22Rv1 (cell line): ENCODE data around the gene RDH16.
"Not testable (repeated sequence)": the region's sequence is repeated elsewhere in the genome, so short reads cannot be mapped to it uniquely, and the experiment has no call there.

ENCODE experiments used
- H3K27ac ChIP-seq: fragments of 450-650 bp; 2 replicates; pipeline ENCODE4 v1.5.1; 2017
- ZFX ChIP-seq: fragments of 450-650 bp; IDR thresholded peaks from 2 replicates; pipeline ENCODE4 v1.6.1; 2017; ENCODE audit warnings: antibody characterized with exemption, borderline replicate concordance
- TF ChIP-seq, protein P1 (sequence below): fragments of 450-650 bp; IDR thresholded peaks from 2 replicates; pipeline ENCODE4 v1.5.1; 2017; ENCODE audit warnings: mild to moderate bottlenecking

The RDH16 gene

DNA sequence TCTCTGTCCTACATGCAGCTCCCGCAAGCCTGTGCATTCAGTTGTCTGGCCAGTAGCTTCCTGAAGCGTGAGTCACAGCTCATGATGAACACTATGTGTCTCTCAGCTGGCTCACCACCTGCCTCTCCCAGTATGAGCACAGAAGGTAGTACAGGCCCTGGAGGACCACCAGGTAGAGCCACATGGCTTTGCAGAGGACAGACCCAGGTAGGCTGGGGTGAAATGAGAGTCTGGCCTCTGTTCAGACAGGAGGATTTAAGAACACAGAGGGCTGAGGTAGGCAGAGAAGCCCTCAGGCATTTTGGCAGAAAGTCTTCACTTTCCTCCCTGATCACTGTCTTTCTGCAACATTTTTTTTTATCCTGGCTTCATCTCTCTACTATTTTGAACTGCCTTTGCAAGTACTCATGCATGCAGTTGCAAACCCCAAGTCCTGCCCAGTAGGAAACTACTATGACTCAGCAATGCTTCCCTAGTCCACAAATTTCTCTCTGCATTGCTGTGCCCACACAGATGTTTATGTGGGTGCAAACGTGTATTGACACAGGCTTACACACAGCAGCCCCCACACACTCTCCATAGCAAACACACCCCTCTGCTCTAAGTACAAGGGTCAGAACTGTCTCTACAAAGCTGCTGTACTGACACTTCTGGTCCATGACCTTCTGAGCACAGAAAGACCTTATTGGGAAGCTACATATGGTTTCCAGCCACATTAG, 15.9 kb downstream of the RDH16 start:
- no peak overlapping the region for H3K27ac ChIP-seq
- TF ChIP-seq ZFX: no peak
- TF ChIP-seq, protein P1, sequence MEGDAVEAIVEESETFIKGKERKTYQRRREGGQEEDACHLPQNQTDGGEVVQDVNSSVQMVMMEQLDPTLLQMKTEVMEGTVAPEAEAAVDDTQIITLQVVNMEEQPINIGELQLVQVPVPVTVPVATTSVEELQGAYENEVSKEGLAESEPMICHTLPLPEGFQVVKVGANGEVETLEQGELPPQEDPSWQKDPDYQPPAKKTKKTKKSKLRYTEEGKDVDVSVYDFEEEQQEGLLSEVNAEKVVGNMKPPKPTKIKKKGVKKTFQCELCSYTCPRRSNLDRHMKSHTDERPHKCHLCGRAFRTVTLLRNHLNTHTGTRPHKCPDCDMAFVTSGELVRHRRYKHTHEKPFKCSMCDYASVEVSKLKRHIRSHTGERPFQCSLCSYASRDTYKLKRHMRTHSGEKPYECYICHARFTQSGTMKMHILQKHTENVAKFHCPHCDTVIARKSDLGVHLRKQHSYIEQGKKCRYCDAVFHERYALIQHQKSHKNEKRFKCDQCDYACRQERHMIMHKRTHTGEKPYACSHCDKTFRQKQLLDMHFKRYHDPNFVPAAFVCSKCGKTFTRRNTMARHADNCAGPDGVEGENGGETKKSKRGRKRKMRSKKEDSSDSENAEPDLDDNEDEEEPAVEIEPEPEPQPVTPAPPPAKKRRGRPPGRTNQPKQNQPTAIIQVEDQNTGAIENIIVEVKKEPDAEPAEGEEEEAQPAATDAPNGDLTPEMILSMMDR: no peak

DNA sequence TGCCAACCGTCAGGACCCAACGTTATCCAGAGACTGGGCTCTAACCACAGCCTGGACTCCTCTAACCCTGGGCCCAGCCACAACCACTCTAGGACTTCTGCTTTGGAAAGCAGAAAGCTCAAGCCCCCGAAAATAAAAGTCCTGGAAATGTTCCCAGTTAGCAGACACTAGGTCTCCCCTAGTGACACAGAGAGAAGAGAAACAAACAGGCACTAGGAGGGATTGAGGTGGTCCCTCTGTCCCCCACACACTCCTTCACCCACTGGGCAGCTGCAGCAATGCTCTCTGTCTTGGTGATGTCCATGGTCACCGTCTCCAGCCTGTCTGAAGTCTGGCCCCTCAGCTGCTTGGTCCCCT, 16.5 kb downstream of the RDH16 start:
- H3K27ac ChIP-seq: not testable (repeated sequence)

DNA sequence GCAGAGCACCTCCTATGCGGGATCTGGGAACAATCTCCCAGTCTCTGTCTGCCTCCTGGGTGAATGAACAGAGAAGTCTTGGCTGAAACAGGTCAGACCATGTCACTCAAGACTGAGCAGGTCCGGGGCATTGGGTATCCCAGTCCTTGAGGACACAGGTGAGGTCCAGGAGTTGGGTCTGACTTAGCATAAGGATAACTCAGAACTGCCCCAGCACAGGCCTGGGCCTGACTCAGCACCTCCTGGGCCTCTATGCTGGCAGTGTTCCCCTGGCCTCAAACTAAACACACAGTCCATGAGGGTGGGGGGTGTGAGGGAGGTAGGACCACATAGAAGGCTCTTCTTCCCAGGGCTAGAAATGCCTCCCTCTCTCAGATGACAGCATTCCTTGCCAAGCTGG, 21.7 kb downstream of the RDH16 start:
- no peak overlapping the region for H3K27ac ChIP-seq

DNA sequence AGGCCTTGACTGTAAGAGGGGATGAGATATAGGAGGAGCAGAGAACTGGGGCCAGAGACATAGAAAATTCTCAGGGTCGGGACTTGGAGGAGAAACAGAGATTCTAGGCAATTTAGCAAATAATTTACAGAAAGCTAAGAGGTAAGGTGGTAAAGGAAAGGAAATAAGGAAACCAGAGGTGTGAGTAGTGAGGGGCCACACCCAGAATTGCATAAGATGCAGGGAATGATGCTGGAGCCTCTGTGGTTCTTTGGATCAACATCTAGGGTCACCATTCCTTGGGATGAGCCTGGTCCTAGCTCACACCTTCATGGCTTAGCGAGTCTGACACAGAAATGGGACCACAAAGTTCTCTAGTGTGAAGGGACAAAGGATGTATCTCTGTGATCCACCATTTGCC, 22.3 kb downstream of the RDH16 start:
- TF ChIP-seq, protein P1: no peak
- TF ChIP-seq ZFX: no peak

More for the DNA sequence above, 21.7 kb downstream of the RDH16 start:
- TF ChIP-seq, protein P1: no peak
- TF ChIP-seq ZFX: no peak

DNA sequence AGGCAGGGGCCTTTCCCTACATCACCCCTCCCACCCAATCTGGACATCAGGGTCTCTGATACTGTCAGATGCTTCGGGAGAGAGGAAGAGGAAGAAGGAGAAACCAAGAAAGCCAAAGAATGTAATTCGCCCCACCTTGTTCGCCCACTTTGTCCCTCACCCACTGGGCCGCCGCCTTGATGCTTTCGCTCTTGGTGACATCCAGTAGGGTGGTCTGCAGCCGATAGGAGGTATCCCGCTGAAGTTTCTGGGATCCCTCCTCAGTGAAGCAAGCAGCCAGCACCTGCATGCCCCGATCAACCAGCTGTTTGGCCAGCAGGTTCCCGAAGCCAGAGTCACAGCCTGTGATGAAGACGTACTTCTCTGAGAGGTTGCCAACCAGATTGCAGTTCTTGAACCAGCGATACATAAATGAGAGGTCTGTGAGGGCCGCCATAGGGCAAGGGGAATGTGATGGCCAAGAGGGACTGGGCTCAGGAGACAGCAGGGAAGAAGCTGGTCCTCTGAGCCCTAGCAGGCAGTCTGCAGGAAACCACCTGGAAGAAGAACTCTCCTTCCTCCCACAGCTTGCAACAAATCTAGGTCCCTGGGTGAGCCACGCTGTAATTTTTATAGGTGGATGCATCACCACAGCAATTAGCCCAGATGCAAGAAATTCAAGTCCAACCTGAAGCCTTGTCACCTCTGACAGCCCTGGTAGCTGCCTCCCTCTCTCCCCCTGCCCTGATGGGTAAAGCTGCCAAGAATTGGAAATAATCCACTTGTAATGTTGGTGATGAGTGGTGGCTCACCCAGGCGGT, 23.4 kb downstream of the RDH16 start, which contains the start of gene SDR9C7:
TSS of gene SDR9C7 (minus strand) at position 583 of the 800 bp plus-strand sequence. CDS start at position 436, 147 bp downstream.
- TF ChIP-seq, protein P1: no peak
- no peak for TF ChIP-seq ZFX
- H3K27ac ChIP-seq: no peak within 1 kb of the TSS

More for the DNA sequence above, 22.3 kb downstream of the RDH16 start:
- H3K27ac ChIP-seq: no peak overlapping the region

DNA sequence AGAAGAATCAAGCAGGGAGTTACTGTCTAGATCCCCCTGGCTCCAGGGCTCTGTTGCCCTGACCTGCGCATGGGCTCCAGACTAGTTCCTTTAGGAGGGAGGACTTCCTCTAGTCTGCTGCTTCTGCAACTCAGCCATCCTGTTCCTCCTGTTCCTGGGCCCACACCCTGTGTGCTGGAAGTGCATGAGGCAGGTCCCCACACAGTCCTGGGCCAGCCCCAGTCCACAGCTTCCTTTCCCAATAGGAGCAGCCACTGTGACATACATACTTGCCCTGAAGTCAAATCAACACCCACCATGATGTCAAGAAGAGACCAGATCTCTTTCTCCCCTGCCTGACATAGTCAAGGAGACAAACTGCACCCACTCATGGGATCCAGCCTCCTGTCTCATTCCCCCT, 24.5 kb downstream of the RDH16 start:
- H3K27ac ChIP-seq: no peak overlapping the region
- no peak for TF ChIP-seq ZFX
- TF ChIP-seq, protein P1: no peak

DNA sequence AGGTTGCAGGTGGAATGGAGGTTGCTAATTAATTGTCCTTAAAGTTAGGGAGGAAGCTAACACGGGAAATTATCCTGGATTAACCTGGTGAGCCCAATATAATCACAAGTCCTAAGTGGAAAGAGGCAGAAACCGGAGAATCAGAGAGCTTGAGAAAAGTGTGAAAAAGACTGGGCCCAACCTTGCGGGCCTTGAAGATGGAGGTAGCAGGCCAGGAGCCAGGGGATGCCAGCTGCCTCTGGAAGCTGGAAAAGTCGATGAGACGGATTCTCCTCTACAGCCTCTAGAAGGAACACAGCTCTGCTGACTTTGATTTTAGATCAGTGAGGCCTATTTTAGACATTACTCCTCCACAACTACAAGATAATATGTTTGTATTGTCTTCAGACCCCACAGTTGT, 25.3 kb downstream of the RDH16 start:
- no peak overlapping the region for H3K27ac ChIP-seq
- no peak for TF ChIP-seq ZFX

DNA sequence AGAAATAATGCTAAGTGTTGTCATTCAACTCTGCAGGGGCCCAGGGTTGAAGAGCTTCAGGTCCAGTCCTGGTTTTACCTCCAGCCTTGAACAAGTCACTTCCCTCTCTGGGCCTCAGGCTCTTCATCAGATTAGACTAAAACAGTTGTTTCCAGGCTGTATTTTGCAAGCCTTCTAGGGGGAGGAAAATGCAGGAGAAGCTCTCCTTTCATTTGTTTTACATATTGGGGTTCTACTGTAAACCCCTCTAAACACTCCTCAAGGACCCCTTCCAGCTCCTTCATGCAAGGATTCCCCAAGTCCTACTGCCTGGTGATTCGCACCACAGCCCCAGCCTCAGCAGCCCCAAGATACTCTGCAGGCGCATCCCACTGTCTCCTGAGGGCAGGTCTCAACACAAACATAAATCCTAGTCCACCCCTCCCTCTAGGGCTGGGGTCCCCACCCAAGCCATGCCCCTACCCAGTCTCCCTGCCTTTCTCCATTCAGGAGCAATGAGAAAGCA, 25.9 kb downstream of the RDH16 start:
- H3K27ac ChIP-seq: no peak overlapping the region

More for the DNA sequence above, 25.9 kb downstream of the RDH16 start:
- TF ChIP-seq, protein P1: no peak
- no peak for TF ChIP-seq ZFX
